ENCODE measurements around the gene PPFIBP2. TPM values are rescaled to one million over a fixed set of nuclear protein-coding genes. Genes with fewer than 3 reads are reported as not detected.
A peak's percentile ranks its signal among the peaks of the same experiment; 100 is the strongest.

PPFIBP2 gene
- total RNA-seq, 1 experiment from 2014 or later: 5.7 TPM

DNA sequence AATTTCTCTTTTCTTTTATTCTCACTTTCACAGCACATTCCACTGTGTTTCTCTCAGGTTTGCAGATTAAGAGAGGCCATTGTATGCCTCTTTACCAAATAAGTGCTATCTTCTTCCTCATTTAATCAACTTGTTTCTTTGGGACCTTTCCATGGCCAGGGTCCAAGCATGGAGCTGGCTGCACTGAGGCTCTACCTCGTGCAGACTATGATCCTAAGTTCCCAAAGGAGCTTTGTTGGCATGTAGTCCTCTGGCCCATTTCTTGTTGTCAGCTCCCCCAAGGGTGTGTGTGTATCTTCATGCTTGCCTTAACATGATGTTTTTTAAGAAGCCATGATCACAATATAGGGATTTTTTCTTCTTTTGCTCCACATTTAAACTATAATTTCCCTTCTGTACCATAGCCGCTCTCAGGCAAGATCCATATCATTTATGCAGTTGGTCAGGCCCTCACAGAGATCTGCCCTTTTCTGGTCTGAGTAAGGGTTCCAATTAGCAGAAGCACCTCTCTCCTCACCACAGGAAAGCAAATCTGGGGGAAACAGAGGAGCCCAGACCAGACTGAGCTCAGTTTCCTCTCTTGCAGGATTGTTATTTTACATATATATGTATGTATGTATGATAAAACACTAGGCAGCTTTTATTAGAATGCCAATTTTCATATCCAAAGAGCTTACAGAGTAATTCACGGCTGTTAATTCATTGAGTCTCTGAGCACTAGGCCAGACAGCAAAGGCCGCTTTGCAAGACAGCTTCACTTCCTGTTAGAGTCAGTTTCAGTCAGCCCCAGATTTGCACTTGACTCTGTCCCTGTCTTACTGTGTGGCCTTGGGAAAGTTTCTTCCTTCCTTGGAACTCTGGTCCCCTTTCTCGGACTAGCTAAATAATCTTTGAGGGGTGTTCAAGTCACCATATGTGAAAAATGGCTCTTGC lies 125.2 kb downstream of the PPFIBP2 start:
- POLR2A ChIA-PET: no interaction called here
- no peak overlapping the region for H3K9ac ChIP-seq (ENCODE audit: low read length)
- DNase-seq (ENCODE audit: low read depth, low spot score) (no peak), ATAC-seq (no peak)
- no peaks in the 10 kb centered on the region for H4K20me1 ChIP-seq (ENCODE audit: insufficient read depth)
- intact Hi-C loops (cut with micrococcal nuclease): no loop called here
- H3K4me3 ChIP-seq (replicated peaks in 1 of 2; ENCODE audit: low read depth in 1 of 2, low read length in 2 of 2): no peak overlapping the region
- no peaks in the 10 kb centered on the region for H3K9me3 ChIP-seq (ENCODE audit: control insufficient read depth in 1 of 2, insufficient read depth in 1 of 2, low read depth in 1 of 2, low read length in 2 of 2)
- CTCF ChIA-PET: no interaction called here
- H3K4me2 ChIP-seq (ENCODE audit: low read length): no peak overlapping the region
- H3K4me1 ChIP-seq (ENCODE audit: control insufficient read depth in 1 of 2, insufficient read depth in 2 of 2, low read length in 2 of 2): no peaks in the 10 kb centered on the region
- RAD21 ChIA-PET (ENCODE audit: low non-redundant PET in 1 of 2, low total read pairs in 2 of 2, uncharacterized antibody in 2 of 2, unreplicated experiment in 2 of 2): no interaction called here
- no peak overlapping the region for H3K27ac ChIP-seq (ENCODE audit: low read depth, low read length)
- H3K79me2 ChIP-seq (ENCODE audit: insufficient read depth, low read length): no peaks in the 10 kb centered on the region
- no peak overlapping the region for H2AFZ ChIP-seq (ENCODE audit: low read depth, low read length, poor library complexity, severe bottlenecking)
- H3K27me3 ChIP-seq (ENCODE audit: insufficient read depth, low read length): no peaks in the 10 kb centered on the region
- TF ChIP-seq ELF1 (IDR thresholded peaks at IDR 0.05; ENCODE audit: borderline replicate concordance, low read depth) (no peak), CEBPB (IDR thresholded peaks at IDR 0.05; ENCODE audit: low read depth) (no peak), EGR1 (IDR thresholded peaks at IDR 0.05; ENCODE audit: low read depth) (no peak), POLR2A (IDR thresholded peaks at IDR 0.05; ENCODE audit: borderline replicate concordance, extremely low read depth, insufficient read depth, insufficient read length) (no peak), EZH2 (IDR thresholded peaks at IDR 0.05) (no peak), ATF3 (IDR thresholded peaks at IDR 0.05) (no peak)
- TF ChIP-seq, protein P1, sequence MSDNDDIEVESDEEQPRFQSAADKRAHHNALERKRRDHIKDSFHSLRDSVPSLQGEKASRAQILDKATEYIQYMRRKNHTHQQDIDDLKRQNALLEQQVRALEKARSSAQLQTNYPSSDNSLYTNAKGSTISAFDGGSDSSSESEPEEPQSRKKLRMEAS (IDR thresholded peaks at IDR 0.05): no peak
- BruUV-seq (replicated peaks): no TSS peak
- no peaks in the 10 kb centered on the region for H3K36me3 ChIP-seq (ENCODE audit: control insufficient read depth in 1 of 2, insufficient read depth in 2 of 2, low read length in 2 of 2)
- no peaks in the 10 kb centered on the region for H3K9me2 ChIP-seq (ENCODE audit: insufficient read depth)

GRCh38 chr11:7639643-7640025 lies 125.8 kb downstream of the PPFIBP2 start:
- POLR2A ChIA-PET: no interaction called here

More at GRCh38 chr11:7639643-7640025, 125.8 kb downstream of the PPFIBP2 start:
- Histone ChIP-seq H4K20me1 (ENCODE audit: insufficient read depth) (no peaks in the 10 kb centered on the region), H3K4me1 (ENCODE audit: control insufficient read depth in 1 of 2, insufficient read depth in 2 of 2, low read length in 2 of 2) (no peaks in the 10 kb centered on the region), H3K9me2 (ENCODE audit: insufficient read depth) (no peaks in the 10 kb centered on the region), H3K79me2 (ENCODE audit: insufficient read depth, low read length) (no peaks in the 10 kb centered on the region), H3K9me3 (ENCODE audit: control insufficient read depth in 1 of 2, insufficient read depth in 1 of 2, low read depth in 1 of 2, low read length in 2 of 2) (no peaks in the 10 kb centered on the region), H3K27ac (ENCODE audit: low read depth, low read length) (no peak overlapping the region), H3K9ac (ENCODE audit: low read length) (no peak overlapping the region), H2AFZ (ENCODE audit: low read depth, low read length, poor library complexity, severe bottlenecking) (no peak overlapping the region), H3K4me3 (replicated peaks in 1 of 2; ENCODE audit: low read depth in 1 of 2, low read length in 2 of 2) (no peak overlapping the region), H3K27me3 (ENCODE audit: insufficient read depth, low read length) (no peaks in the 10 kb centered on the region), H3K4me2 (ENCODE audit: low read length) (no peak overlapping the region), H3K36me3 (ENCODE audit: control insufficient read depth in 1 of 2, insufficient read depth in 2 of 2, low read length in 2 of 2) (no peaks in the 10 kb centered on the region)
- no peak for TF ChIP-seq SP1 (IDR thresholded peaks at IDR 0.05; ENCODE audit: low read depth)
- TF ChIP-seq CTCF (IDR thresholded peaks at IDR 0.05 in 2 of 3, conservative IDR thresholded peaks at IDR 0.05 in 1 of 3; ENCODE audit: borderline replicate concordance in 1 of 3, insufficient read depth in 1 of 3, low read depth in 2 of 3, low read length in 2 of 3): no peak
- TF ChIP-seq CBX3 (IDR thresholded peaks at IDR 0.05; ENCODE audit: low read depth): no peak
- no peak for TF ChIP-seq YY1 (IDR thresholded peaks at IDR 0.05; ENCODE audit: extremely low read depth, insufficient replicate concordance, low read depth, low read length)
- TF ChIP-seq ZNF274 (IDR thresholded peaks at IDR 0.05; ENCODE audit: low read depth, low read length): no peak
- no peak for TF ChIP-seq CEBPB (IDR thresholded peaks at IDR 0.05; ENCODE audit: low read depth)
- TF ChIP-seq ZFX (IDR thresholded peaks at IDR 0.05): no peak
- TF ChIP-seq EGR1 (IDR thresholded peaks at IDR 0.05; ENCODE audit: low read depth): no peak
- no peak for TF ChIP-seq TCF7L2 (IDR thresholded peaks at IDR 0.05; ENCODE audit: borderline replicate concordance, extremely low read depth, insufficient read depth, insufficient read length)
- no peak for TF ChIP-seq EZH2 (IDR thresholded peaks at IDR 0.05)
- no TSS peak for BruUV-seq (replicated peaks)
- ATAC-seq (peak; percentile 54; the same call in 1 of the 2 replicates), DNase-seq (ENCODE audit: low read depth, low spot score) (no peak)
- CTCF ChIA-PET: no interaction called here
- intact Hi-C loops (cut with micrococcal nuclease): no loop called here
- RAD21 ChIA-PET (ENCODE audit: low non-redundant PET in 1 of 2, low total read pairs in 2 of 2, uncharacterized antibody in 2 of 2, unreplicated experiment in 2 of 2): no interaction called here

Measured in HCT116 (cell line).